SK-N-SH (cell line): Measurements from ENCODE around the gene MYPOP. TPM values are rescaled to one million over a fixed set of nuclear protein-coding genes. Genes with fewer than 3 reads are reported as not detected.
A peak's percentile ranks its signal among the peaks of the same experiment; 100 is the strongest.

Source experiments
- EP300 ChIP-seq, 2 experiments: IDR thresholded peaks; 2 replicates each; pipeline versions ENCODE4 v1.4.0 to v1.6.1; 2012; ENCODE audit warnings: borderline replicate concordance in 1 of 2, low read depth in 1 of 2, low read length in 1 of 2
- EZH2phosphoT487 ChIP-seq: fragments of 200-600 bp; sonication (generic); IDR thresholded peaks from 2 replicates; pipeline ENCODE4 v1.6.1; 2017; ENCODE audit warnings: low read depth, mixed run types, mild to moderate bottlenecking, antibody characterized with exemption, moderate library complexity, borderline replicate concordance
- FOSL2 ChIP-seq: IDR thresholded peaks from 2 replicates; pipeline ENCODE4 v1.4.0; 2012; ENCODE audit warnings: low read depth, mild to moderate bottlenecking, moderate library complexity, borderline replicate concordance
- POLR2AphosphoS5 ChIP-seq: IDR thresholded peaks from 2 replicates; pipeline ENCODE4 v1.6.1; 2012; ENCODE audit warnings: low read depth, low read length
- RFX5 ChIP-seq: IDR thresholded peaks from 2 replicates; pipeline ENCODE4 v1.6.1; 2012; ENCODE audit warnings: mild to moderate bottlenecking, improper control_type of control experiment, low read length
- RXRA ChIP-seq: IDR thresholded peaks from 2 replicates; pipeline ENCODE4 v1.4.0; 2012; ENCODE audit warnings: low read depth, mild to moderate bottlenecking, borderline replicate concordance
- SIN3A ChIP-seq: IDR thresholded peaks from 2 replicates; pipeline ENCODE4 v1.6.1; 2012; ENCODE audit warnings: low read depth, mild to moderate bottlenecking, low read length, moderate library complexity, borderline replicate concordance
- SMC3 ChIP-seq: IDR thresholded peaks from 2 replicates; pipeline ENCODE4 v1.6.1; 2012; ENCODE audit warnings: low read depth, low read length, improper control_type of control experiment
- YY1 ChIP-seq: IDR thresholded peaks from 2 replicates; pipeline ENCODE4 v1.4.0; 2012; ENCODE audit warnings: low read depth, mild to moderate bottlenecking
- polyA plus RNA-seq, 3 experiments: library from polyadenylated mRNA; depleted of rRNA; stranded (reverse); fragments of >200 nt; gene quantifications; 2 replicates each; pipeline ENCODE4 v1.2.3, GENCODE V29; 2012
- TF ChIP-seq, protein P1 (sequence below): fragments of 150-350 bp; IDR thresholded peaks from 2 replicates; pipeline ENCODE4 v1.6.1; 2017; ENCODE audit warnings: antibody characterized with exemption, low read length, low read depth, borderline replicate concordance
- TF ChIP-seq, protein P2 (sequence below): IDR thresholded peaks from 2 replicates; pipeline ENCODE4 v1.6.1; 2012; ENCODE audit warnings: mild to moderate bottlenecking, low read depth, low read length, moderate library complexity
- TF ChIP-seq, protein P3 (sequence below): IDR thresholded peaks from 2 replicates; pipeline ENCODE4 v1.4.0; 2012; ENCODE audit warnings: low read depth, borderline replicate concordance
- TF ChIP-seq, protein P4 (sequence below): IDR thresholded peaks from 2 replicates; pipeline ENCODE4; 2012

Gene MYPOP
- polyA plus RNA-seq, 1 of the 3 experiments (the other 2 are of a cell fraction) = 5.1 TPM

DNA sequence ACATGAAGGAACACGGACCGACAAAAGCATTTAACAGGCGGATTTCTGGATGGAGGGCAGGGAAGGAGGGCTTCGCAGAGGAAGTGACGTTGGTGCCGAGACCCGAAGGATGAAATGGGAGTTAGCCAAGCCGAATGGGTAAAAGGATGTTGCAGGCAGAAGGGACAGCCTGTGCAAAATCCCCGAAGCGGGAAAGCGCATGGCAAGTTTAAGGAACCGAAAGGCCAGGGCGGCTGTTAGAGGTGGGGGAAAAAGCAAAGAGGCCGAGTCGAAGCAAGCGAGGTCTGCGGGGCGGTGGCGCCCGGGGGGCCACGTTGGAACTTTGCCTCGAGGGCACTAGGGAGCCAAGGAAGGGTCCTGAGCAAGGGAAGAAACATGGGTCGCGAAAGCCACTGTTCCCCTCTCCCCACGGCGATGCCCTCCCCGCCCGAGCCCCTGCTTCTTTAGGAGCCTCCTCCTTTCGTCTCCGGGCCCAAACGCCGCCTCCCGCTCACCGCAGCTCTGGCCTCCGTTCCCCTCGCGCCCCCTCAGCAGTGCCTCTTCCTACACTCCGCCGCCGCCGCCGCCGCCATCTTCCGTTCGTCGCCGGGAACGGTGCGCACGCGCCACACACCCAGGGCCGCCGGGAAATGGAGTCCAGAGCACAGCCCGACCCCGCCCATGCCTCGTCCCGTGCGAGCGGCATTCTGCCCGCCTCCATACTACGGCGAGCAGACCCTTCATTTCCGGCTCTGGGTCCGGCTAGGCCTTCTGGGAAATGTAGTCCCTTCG, 39.7 kb downstream of the MYPOP start, which contains the start of gene SYMPK (continued):
- TF ChIP-seq, protein P1, sequence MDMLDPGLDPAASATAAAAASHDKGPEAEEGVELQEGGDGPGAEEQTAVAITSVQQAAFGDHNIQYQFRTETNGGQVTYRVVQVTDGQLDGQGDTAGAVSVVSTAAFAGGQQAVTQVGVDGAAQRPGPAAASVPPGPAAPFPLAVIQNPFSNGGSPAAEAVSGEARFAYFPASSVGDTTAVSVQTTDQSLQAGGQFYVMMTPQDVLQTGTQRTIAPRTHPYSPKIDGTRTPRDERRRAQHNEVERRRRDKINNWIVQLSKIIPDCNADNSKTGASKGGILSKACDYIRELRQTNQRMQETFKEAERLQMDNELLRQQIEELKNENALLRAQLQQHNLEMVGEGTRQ = no peak
- TF ChIP-seq, protein P2, sequence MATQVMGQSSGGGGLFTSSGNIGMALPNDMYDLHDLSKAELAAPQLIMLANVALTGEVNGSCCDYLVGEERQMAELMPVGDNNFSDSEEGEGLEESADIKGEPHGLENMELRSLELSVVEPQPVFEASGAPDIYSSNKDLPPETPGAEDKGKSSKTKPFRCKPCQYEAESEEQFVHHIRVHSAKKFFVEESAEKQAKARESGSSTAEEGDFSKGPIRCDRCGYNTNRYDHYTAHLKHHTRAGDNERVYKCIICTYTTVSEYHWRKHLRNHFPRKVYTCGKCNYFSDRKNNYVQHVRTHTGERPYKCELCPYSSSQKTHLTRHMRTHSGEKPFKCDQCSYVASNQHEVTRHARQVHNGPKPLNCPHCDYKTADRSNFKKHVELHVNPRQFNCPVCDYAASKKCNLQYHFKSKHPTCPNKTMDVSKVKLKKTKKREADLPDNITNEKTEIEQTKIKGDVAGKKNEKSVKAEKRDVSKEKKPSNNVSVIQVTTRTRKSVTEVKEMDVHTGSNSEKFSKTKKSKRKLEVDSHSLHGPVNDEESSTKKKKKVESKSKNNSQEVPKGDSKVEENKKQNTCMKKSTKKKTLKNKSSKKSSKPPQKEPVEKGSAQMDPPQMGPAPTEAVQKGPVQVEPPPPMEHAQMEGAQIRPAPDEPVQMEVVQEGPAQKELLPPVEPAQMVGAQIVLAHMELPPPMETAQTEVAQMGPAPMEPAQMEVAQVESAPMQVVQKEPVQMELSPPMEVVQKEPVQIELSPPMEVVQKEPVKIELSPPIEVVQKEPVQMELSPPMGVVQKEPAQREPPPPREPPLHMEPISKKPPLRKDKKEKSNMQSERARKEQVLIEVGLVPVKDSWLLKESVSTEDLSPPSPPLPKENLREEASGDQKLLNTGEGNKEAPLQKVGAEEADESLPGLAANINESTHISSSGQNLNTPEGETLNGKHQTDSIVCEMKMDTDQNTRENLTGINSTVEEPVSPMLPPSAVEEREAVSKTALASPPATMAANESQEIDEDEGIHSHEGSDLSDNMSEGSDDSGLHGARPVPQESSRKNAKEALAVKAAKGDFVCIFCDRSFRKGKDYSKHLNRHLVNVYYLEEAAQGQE = 0 out of 2 replicates have a peak, but pooled peaks have one; percentile 5
- no peak for TF ChIP-seq EP300 (IDR thresholded peaks at IDR 0.05; ENCODE audit: borderline replicate concordance in 1 of 2, low read depth in 1 of 2, low read length in 1 of 2)
- peak; percentile 60 for TF ChIP-seq POLR2AphosphoS5
- peak; percentile 93 for TF ChIP-seq YY1
- no peak for TF ChIP-seq EZH2phosphoT487
- TF ChIP-seq, protein P3, sequence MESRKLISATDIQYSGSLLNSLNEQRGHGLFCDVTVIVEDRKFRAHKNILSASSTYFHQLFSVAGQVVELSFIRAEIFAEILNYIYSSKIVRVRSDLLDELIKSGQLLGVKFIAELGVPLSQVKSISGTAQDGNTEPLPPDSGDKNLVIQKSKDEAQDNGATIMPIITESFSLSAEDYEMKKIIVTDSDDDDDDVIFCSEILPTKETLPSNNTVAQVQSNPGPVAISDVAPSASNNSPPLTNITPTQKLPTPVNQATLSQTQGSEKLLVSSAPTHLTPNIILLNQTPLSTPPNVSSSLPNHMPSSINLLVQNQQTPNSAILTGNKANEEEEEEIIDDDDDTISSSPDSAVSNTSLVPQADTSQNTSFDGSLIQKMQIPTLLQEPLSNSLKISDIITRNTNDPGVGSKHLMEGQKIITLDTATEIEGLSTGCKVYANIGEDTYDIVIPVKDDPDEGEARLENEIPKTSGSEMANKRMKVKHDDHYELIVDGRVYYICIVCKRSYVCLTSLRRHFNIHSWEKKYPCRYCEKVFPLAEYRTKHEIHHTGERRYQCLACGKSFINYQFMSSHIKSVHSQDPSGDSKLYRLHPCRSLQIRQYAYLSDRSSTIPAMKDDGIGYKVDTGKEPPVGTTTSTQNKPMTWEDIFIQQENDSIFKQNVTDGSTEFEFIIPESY = no peak; the same call in 1 of the 2 replicates
- TF ChIP-seq RXRA = no peak
- TF ChIP-seq RFX5 = no peak; the same call in 1 of the 2 replicates
- TF ChIP-seq SIN3A = no peak
- no peak for TF ChIP-seq FOSL2
- TF ChIP-seq SMC3 = no peak
- TF ChIP-seq, protein P4, sequence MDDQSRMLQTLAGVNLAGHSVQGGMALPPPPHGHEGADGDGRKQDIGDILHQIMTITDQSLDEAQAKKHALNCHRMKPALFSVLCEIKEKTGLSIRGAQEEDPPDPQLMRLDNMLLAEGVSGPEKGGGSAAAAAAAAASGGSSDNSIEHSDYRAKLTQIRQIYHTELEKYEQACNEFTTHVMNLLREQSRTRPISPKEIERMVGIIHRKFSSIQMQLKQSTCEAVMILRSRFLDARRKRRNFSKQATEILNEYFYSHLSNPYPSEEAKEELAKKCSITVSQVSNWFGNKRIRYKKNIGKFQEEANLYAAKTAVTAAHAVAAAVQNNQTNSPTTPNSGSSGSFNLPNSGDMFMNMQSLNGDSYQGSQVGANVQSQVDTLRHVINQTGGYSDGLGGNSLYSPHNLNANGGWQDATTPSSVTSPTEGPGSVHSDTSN = no peak
